CMK (cell line): ENCODE data around the gene HACD1.
"Not testable (repeated sequence)": the region's sequence is repeated elsewhere in the genome, so short reads cannot be mapped to it uniquely, and the experiment has no call there.

Experiments used
- DNase-seq: peaks from one replicate; pipeline ENCODE4 v3.0.0-alpha.2; 2010; ENCODE audit warnings: low read depth

The HACD1 gene

DNA sequence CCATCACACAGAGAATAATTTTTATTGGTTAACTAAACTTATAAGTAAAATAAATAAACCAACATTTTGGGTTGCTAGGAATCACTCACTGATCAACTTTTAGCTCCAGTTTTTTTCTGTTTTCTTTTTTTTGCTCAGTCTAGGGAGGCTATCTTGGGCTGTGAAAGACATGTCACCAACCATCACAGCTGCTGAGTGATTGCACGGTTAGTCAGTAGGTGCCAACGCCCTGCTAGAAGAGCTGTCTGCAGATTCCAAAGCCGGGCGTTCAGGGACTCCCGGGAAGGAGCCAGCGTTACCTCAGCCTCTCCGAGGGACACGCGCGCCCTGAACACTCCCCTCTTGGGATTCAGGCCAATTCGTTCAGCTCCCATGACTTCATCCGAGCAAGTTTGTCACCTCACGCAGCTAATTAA, 26.2 kb upstream of the HACD1 start:
- no peak for DNase-seq

DNA sequence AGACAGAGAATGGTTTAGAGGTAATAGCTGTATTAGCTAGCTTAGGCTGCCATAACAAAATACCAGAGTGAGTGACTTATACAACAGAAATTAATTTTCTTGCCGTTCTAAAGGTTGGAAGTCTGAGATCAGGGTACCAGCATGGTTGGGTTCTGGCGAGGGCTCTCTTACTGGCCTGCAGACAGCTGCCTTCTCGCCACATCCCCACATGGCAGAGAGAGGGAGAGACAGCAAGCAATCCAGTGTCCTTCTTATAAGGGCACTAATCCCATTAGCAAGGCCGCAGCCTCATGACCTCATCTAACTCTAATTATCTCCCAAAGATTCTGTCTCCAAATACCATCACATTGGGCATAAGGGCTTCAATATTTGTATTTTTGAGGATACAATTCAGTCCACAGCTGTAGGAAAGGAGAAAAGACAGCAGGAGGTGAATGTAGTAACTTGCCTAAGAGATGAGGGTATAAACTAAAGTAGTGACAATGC, 23.2 kb upstream of the HACD1 start:
- DNase-seq: no peak

DNA sequence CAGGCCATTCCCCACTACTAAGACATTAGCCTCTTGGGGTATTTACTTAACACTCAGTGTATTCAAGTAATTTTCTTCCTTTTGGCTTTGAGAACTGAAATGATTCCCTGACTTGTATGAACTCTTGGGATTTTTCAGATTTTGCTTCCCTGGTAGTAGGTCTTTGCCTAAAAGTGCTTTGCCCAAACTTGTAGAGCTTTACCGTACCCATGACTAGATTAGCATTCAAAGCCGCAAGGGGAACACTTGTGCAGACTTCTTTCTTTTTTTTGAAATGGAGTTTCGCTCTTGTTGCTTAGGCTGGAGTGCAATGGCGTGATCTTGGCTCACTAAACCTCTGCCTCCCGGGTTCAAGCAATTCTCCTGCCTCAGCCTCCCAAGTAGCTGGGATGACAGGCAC, 20.7 kb upstream of the HACD1 start:
- no peak for DNase-seq

DNA sequence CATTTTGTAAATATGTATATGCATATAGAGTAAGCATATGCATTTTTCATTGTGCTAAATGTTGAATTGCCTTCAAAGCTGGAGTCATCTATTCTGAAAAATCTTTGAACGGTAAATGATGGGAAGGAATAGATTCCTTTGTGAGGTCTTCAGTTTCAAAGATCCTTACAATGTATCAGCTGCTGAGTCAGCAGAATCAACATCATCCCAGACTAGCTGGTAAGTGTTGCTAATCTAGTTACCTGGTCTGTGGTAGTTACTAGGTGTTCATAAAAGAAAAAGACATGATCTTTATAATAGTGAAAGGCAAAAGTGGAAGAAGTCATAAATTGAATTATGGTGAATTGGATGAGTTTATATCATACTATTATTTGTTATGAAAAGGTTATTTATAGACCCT, 16.2 kb upstream of the HACD1 start:
- no peak for DNase-seq

DNA sequence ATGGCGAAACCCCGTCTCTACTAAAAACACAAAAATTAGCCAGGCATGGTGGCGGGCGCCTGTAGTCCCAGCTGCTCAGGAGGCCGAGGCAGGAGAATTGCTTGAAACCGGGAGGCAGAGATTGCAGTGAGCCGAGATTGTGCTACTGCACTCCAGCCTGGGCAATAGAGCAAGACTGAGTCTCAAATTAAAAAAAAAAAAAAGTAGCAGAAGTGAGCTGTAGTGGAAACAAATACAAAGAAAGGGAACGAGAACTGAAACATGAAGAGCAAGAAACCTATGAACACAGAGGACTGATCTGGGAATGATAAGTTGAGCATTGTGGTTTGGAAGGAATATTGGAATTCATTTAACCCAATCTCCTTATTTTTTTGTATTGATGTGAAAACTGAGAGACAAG, 15.4 kb upstream of the HACD1 start:
- not testable (repeated sequence) for DNase-seq

DNA sequence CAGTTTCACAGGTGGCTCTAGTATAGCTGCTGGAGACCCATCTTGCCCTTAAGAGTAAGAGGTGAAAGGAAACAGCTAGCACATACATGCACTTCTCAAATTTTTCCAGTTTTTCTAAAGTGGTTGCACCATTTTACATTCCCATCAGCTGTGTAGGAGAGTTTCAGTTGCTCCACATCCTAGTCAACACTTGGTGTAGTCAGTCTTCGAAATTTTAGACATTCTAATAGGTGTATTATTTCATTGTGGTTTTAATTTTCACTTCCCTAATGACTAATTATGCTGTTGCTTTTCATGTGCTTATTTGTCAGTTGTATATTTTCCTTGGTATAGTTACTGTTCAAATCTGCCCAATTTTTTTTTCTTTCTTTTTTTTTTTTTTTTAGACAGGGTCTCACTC, 9.5 kb upstream of the HACD1 start:
- DNase-seq: no peak

DNA sequence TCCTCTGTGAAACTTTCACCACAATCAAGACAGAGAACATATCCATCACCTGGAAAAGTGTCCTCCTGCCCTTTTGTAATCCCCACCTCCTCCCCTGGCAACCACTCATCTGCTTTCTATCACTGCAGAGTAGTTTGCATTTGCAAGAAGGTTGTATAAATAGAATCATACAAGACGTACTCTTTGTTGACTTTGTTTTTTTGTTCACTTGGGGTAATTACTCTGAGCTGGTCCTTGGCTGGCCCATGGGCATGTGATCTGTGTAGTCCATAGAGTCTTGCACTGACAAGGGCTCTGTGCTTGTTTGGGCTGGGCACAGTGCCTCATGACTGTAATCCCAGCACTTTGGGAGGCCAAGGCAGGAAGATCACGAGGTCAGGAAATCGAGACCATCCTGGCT, 7.8 kb upstream of the HACD1 start:
- no peak for DNase-seq

DNA sequence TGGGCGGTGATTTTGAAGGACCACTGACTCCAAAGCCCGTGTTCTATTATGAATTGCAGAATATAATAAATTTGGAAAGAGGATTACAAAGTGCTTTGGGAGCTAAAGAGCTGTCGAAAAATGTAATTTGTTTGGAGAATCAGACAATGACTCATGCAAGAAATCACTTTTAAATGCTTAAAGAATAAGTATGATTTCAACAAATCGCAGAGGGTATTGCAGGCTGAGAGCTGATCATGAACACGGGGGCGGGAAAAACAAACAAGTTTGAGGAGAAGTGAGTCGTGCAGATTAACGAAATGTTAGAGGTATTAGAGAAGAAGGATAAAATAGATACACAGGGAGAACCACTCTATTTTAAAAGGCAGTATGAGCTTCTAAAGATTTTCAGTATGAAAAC, 4.9 kb upstream of the HACD1 start:
- no peak for DNase-seq

DNA sequence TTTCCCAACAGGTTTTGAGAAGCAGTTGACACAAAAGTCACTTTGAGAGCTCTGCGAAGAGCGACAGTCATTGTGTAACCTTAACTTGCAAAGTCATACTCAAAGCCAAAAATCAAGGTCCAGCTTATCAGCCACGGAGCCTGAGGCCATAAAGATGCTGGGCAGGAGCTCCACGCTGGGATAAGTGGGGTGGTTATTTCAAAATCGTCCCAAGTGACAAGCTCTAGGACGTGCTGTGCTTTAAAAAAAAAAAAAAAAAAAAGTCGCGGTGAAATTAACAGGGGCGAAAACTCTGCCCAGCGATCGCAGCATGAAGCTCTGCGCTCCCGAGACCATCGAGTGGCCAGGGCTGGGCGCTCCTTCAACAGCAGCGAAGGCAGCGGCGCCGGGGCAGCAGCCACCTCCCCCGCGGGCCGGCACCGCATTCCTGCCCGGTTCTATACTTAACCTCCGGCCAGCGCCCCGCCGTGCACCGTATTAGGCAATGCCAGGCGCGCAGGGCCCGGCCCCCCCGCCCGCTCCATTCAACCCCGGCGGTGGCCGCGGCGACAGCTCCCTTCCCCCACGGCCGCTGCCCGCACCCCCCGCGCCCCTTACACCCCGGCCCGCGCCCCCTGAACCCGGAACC, 657 bp downstream of the HACD1 start:
- peak; percentile 9 for DNase-seq

DNA sequence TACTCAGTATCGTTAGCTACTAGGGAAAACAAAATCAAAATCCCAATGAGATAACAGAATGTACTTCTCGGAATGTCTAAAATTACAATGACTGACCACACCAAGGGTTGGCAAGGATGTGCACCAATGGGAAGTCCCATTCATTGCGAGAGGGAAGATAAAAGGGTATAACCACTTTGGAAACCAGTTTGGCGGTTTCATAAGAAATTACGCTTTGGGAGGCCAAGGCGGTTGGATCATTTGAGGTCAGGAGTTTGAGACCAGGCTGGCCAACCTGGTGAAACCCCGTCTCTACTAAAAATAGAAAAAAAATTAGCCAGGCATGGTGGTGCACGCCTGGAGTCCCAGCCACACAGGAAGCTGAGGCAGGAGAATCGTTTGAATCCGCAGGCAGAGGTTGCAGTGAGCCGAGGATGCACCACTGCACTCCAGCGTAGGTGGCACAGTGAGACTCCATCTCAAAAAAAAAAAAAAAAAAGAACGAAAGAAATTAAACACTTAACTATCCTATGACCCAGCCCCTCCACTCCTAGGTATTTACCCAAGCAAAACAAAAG, 7.6 kb downstream of the HACD1 start:
- DNase-seq: no peak

DNA sequence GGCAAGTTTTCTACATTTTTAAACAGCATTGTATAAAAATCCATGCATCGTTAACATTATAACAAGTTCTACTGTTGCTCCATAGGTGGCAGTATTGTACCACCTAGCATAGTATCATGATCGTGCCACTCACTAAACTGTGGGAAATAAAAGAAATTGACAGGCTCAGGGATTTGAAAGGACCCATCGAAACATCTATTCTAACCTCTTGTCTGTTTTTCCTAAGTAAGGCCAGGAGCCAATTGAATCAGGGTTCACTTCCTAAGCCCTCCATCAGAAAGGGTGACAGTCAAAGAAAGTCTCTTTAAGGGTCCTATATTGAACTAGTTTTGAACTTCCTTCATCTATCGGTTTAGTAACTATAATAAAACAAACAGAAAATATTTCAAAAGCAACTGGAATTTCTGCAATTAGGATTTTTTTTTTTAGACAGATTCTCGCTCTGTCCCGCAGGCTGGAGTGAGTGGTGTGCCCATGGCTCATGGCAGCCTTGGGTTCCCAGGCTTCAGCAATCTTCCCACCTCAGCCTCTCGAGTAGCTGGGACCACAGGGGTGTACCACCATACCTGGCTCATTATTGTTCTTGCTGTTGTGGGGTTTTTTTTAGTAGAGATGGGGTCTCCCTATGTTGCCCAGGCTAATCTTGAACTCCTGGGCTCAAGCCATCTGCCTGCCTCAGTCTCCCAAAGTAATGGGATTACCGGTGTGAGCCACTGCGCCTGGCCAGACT, 9.4 kb downstream of the HACD1 start:
- peak; percentile 9 for DNase-seq

DNA sequence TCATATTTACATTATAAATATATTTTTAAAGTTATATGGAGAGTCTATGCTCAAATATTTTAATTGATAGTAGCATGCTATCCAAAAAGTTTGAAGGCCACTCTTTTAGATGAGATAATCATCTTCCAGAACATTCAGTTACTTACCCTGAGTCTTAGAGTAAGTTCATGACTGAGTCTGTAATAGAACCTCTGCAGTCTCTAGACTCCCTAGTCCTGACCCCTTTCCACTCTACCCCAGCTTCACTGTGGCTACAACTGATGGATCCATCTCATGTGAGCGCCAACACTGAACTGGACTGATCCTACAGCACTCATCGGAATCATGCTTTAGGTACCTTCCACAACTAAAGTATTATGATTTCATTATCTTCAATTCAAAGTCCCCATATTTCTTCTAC, 10.1 kb downstream of the HACD1 start:
- no peak for DNase-seq

DNA sequence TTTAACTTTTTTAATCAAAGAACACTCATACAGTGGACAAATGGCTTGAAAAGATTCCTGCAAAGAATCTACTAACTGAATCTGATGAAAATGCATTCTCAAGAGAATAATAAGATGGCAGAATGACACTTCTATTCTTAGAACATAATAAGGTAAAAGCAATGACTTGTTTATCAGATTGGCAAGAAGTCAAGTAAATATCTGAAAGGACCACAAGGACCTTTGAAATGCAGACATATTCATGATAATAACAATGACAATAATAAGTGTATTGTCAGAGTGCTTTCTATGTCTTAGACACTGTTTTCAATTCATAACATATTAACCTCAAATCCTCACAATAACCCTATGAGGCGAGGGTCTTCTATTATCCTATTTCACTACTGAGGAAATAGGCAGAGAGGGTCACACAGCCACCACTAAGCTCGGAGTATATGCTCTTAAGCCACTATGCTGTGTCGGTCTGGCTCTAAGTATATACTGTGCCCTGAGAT, 10.6 kb downstream of the HACD1 start:
- DNase-seq: no peak

DNA sequence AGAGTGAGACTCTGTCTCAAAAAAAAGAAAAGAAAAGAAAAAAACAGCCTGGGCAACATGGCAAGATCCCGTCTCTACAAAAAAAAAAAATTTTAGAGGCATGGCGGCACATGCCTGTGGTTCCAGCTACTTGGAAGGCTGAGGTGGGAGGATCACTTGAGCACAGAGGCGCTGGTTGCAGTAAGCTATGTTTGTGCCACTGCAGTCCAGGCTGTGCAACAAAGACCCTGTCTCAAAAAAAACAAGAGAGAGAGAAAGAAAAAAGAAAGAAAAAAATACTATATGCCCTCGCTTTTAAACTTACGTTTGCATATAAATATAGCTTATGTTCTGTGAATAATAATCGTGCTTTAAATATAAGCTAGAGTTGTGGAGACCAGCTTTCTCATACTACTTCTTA, 11.2 kb downstream of the HACD1 start:
- DNase-seq: no peak

DNA sequence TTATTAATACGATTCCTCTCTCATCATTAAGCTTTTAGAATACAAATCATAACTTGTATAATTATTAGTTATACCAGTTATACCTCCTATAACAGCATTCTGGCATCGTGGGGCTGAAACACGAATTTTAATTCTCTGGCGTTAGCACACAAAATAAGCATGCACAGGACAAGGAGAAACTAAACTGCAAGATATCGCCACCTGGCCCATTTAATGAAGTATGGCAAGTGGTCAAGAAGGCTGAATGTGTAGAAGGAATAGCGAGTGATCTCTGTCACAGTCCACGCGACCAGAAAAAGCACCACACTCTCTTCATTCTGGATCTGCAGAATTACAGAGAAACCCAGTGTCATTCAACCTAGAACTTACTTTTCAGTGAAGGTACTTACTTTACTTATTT, 18.1 kb downstream of the HACD1 start:
- peak; percentile 8 for DNase-seq

DNA sequence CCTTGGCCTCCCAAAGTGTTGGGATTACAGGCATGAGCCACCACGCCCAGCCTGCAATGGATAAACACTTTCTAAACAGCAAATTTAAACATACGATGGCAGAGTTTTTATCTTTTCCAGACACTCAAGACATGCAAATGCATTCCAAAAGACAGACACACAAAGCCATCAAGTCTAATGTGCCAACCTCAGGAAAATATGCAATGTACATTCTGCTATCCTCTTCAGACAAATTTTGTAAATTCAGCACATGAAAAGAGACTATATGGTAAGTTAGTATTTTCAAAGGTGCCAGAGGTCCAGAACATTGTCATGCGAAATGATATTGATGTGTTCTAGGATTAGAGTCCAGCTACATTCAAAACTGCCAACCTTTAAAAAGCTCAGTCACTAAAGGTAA, 19.8 kb downstream of the HACD1 start:
- no peak for DNase-seq

DNA sequence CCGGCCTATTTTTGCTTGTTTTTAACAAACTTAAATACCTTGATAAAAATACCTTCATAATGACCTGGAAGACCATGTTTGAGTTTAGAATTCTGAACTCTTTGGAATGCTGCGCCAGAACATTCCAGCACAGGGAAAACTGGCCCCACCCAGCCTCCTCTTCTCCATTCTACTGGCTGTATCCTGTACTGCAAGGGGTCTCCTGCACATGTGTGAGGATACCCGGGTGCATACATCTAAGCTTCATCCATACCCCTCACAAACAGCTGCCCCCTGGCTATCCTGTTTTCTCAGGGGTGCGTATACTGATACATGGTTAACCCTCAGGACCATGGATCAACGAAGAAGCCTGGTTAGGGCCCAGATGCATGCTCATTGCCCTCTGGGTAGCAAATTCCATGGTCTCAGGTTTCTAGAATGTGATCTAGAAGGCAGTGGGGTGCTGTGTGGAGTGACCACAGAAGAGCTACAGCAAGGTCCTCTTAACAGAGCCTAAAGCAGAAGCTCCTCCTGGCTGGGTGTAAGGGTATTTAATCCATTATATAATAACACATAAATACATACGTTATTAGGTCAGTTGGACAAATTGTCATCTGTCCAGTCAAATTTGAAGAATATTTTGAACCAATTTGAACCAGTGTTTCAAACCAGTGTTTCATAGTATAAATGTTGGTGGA, 26.1 kb downstream of the HACD1 start:
- no peak for DNase-seq

DNA sequence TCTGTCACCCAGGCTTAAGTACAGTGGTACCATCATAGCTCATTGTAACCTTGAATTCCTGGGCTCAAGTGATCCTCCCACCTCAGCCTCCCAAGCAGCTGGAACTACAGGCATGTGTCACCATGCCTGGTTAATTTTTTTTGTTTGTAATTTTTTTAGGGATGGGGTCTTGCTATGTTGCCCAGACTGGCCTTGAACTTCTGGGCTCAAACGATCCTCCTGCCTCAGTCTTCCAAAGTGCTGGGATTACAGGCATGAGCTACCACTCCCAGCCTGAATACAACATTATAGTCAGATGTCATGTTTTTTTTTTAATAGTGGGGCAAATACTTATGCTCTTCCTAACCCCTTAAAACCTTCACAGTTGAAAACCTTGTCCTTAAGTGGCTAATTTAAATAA, 27.9 kb downstream of the HACD1 start:
- not testable (repeated sequence) for DNase-seq

DNA sequence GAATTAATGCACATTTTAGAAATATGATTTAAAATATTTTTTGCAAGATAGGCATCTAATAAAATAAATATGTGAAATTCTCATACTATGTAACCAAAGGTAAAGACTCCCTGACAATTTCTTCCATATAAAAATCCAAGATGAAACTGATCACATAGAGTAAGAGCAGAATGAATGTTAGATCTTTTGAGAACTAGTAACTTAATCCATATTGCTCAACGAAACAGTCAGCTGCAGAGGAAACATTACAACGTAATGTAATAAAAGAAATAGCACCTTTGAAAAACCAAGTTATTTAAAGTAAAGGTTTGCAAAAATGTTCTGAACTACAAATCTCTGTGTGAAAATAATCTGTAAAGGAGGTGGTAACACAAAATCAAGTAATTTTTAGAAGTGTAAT, 28.8 kb downstream of the HACD1 start:
- DNase-seq: no peak

DNA sequence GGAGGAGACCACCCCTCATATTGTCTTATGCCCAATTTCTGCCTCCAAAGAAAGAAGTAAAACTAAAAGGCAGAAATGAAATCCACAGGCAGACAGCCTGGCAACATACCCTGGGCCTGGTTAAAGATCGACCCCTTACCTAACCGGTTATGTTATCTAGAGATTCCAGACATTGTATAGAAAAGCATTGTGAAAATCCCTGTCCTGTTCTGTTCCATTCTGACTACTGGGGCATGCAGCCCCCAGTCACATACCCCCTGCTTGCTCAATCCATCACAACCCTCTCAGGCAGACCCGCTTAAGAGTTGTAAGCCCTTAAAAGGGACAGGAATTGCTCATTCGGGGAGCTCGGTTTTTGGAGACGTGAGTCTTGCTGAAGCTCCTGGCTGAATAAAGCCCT, 29.9 kb downstream of the HACD1 start:
- not testable (repeated sequence) for DNase-seq

DNA sequence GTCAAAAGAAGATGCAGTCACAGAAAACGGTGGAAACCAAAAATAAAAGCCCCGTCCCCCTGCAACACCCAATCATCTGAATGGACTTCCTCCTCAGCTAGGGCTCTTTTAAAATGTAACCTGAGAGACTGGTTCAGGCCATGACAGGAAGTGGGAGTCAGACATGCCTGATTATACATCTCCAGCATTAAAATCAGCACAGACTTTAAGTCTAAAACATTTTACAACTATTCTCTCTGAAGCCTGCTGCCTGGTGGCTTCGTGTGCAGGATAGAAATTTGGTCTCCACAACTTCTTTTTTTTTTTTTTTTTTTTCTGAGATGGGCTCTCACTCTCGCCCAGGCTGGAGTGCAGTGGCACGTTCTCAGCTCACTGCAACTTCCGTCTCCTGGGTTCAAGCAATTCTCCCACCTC, 30.3 kb downstream of the HACD1 start:
- no peak for DNase-seq

DNA sequence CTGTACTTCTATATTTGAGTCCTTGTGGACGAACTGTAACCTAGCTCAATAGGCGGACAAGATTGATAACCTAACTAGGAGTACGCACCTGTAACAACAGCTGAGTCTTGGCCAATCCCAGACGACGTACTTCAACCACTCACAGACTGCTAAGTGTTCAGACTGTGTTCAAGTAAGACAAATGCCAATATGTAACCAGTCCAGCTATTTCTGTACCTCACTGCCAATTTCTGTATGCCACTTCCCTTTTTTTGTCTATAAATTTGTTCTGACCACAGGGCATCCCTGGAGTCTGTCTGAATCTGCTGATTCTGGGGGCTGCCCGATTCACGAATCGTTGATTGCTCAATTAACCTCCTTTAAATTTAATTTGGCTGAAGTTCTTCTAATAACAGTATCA, 32.2 kb downstream of the HACD1 start:
- no peak for DNase-seq

DNA sequence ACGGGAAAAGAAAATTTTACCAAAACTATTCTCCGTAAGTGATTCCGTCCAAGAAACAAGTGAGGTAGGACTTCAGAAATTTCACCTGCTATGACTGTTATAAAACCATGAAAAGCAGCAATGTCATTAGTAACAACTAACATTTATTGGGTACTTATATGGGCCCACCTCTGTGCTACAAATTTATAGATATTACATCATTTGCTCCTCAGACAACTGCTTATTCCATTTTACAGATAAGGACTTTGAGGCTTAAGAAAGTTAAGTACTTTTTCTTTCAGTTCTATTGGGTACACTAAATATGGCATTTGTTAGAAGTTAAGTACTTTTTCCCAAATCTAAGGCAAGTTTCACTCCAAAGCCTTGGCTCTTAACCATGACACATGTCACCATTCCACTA, 36.3 kb downstream of the HACD1 start:
- no peak for DNase-seq
